Tibial nerve (tissue), 4 donors: ENCODE measurements around the gene CRYGD. TPM values are rescaled to one million over a fixed set of nuclear protein-coding genes. Genes with fewer than 3 reads are reported as not detected.
"Not testable (repeated sequence)": the region's sequence is repeated elsewhere in the genome, so short reads cannot be mapped to it uniquely, and the experiment has no call there.

ENCODE experiments used
- DNase-seq, 2 donors: peaks; one replicate each; pipeline ENCODE4 v3.0.0-alpha.2; 2019; ENCODE audit warnings: low spot score in 2 of 2
- H3K27ac ChIP-seq, 4 donors: fragments of 200-600 bp; sonication (generic) in 3 of 4; one replicate each; pipeline ENCODE4 v1.5.1; 2017 to 2019; ENCODE audit warnings: mild to moderate bottlenecking in 1 of 4
- H3K27me3 ChIP-seq, 2 donors: fragments of 200-600 bp; sonication (generic) in 1 of 2; one replicate each; pipeline versions ENCODE4 v1.5.1 to v1.6.0; 2017 to 2019
- H3K36me3 ChIP-seq, 3 donors: fragments of 200-600 bp; sonication (generic); one replicate each; pipeline ENCODE4 v1.5.1; 2018 to 2019
- H3K4me1 ChIP-seq, 4 donors: fragments of 200-600 bp; sonication (generic) in 3 of 4; one replicate each; pipeline ENCODE4 v1.5.1; 2017 to 2019
- H3K4me3 ChIP-seq, 4 donors: fragments of 200-600 bp; sonication (generic) in 3 of 4; one replicate each; pipeline ENCODE4 v1.5.1; 2017 to 2019; ENCODE audit warnings: mild to moderate bottlenecking in 1 of 4, moderate library complexity in 1 of 4
- H3K9me3 ChIP-seq, 4 donors: fragments of 200-600 bp; sonication (generic) in 3 of 4; one replicate each; pipeline ENCODE4 v1.5.1; 2017 to 2019
- EP300 ChIP-seq, 2 donors: sonication (generic); formaldehyde crosslinking; IDR thresholded peaks; one replicate each; pipeline ENCODE4 v1.6.1; 2017; ENCODE audit warnings: antibody characterized with exemption in 2 of 2, mild to moderate bottlenecking in 1 of 2
- POLR2A ChIP-seq, 2 donors: fragments of 450-650 bp; IDR thresholded peaks; one replicate each; pipeline ENCODE4 v1.6.1; 2017; ENCODE audit warnings: antibody characterized with exemption in 2 of 2, mild to moderate bottlenecking in 2 of 2, moderate library complexity in 2 of 2
- WGBS, 2 donors: methylation state at CpG; one replicate each; pipeline ENCODE4 v1.1.5; 2018; 5-methylcytosine and 5-hydroxymethylcytosine counted together
- total RNA-seq, 4 donors: library from RNA; depleted of rRNA; stranded (reverse); fragments of >200 nt; gene quantifications; one replicate each; pipeline ENCODE4 v1.1.0, GENCODE V29; 2016
- TF ChIP-seq, protein P1 (sequence below), 5 experiments: fragments of 200-600 bp in 3 of 5; fragments of 450-650 bp in 2 of 5; sonication (generic) in 3 of 5; IDR thresholded peaks; one replicate each; pipeline ENCODE4 v1.5.1; 2016 to 2019; ENCODE audit warnings: antibody characterized with exemption in 5 of 5, mild to moderate bottlenecking in 3 of 5, moderate library complexity in 2 of 5

The CRYGD gene
- total RNA-seq, 4 donors from 2014 or later = not detected

DNA sequence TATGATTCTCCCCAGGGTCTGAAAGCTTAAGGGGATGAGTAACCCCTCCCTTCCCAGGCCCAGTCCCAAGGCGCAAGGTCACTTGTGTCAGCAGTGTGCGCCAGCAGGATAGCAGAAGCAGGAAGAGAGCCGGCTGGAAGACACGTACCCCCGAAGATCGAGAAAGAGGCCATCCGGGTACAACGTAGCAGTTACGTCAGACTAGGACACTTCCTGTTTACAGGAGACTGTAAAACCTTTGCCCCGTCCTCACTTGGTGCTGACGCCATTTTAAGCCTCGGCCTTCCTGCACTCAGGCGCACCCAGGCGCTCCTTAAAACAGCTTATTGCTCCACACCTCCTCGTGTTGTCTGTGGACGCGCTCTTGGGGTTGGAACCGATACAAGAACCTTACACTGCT, 15.1 kb upstream of the CRYGD start:
- H3K4me1 ChIP-seq = no peaks in the 10 kb centered on the region
- no peak overlapping the region for H3K4me3 ChIP-seq
- TF ChIP-seq, protein P1, sequence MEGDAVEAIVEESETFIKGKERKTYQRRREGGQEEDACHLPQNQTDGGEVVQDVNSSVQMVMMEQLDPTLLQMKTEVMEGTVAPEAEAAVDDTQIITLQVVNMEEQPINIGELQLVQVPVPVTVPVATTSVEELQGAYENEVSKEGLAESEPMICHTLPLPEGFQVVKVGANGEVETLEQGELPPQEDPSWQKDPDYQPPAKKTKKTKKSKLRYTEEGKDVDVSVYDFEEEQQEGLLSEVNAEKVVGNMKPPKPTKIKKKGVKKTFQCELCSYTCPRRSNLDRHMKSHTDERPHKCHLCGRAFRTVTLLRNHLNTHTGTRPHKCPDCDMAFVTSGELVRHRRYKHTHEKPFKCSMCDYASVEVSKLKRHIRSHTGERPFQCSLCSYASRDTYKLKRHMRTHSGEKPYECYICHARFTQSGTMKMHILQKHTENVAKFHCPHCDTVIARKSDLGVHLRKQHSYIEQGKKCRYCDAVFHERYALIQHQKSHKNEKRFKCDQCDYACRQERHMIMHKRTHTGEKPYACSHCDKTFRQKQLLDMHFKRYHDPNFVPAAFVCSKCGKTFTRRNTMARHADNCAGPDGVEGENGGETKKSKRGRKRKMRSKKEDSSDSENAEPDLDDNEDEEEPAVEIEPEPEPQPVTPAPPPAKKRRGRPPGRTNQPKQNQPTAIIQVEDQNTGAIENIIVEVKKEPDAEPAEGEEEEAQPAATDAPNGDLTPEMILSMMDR (IDR thresholded peaks at IDR 0.05) = no peak
- TF ChIP-seq EP300 (IDR thresholded peaks at IDR 0.05) (no peak), POLR2A (IDR thresholded peaks at IDR 0.05) (no peak)
- H3K27ac ChIP-seq = no peak overlapping the region
- 87 to 89% methylated on average over 18 of the region's 18 CpGs for WGBS, 2 donors
- H3K9me3 ChIP-seq = peaks cover 0 to 7% (median 0%) of the 10 kb centered on the region in 4 donors
- H3K36me3 ChIP-seq = no peaks in the 10 kb centered on the region
- no peaks in the 10 kb centered on the region for H3K27me3 ChIP-seq
- DNase-seq = no peak

DNA sequence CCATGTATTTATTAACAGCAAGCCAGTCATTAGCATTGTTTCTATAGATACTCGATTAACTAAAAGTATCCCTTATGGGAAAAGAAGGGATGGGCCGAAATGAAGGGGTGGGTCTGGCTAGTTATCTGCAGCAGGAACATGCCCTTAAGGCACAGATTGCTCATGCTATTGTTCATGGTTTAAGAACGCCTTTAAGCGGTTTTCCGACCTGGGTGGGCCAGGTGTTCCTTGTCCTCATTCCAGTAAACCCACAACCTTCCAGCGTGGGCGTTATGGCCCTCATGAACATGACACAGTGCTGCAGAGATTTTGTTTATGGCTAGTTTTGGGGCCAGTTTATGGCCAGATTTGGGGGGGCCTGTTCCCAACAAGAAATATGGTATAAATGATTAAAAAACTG, 14.0 kb upstream of the CRYGD start:
- not testable (repeated sequence) for H3K4me1 ChIP-seq, H3K4me3 ChIP-seq, H3K9me3 ChIP-seq, H3K36me3 ChIP-seq, H3K27ac ChIP-seq, DNase-seq, H3K27me3 ChIP-seq
- 93 to 94% methylated on average over 7 of the region's 7 CpGs for WGBS, 2 donors

DNA sequence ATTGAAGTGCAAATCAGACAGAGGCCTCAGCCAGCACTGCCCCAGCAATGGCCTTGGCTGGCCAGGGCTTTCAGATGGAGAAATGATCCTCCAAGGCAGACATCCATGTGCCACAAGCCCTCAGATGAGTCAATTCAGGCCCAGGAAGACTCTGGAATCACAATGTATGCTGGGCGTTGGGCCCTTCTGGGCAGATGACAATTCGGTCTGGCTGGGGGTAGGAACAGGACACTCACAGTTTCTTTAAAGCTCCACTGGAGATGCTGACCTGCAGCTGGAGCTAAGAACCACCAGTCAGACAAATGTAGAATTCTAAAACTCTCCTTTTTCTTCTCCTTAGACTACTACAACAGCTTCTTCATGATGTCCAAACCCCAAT, 12.4 kb upstream of the CRYGD start:
- 89 to 97% methylated on average over 2 of the region's 2 CpGs for WGBS, 2 donors
- TF ChIP-seq POLR2A (IDR thresholded peaks at IDR 0.05) (no peak), EP300 (IDR thresholded peaks at IDR 0.05) (no peak)
- TF ChIP-seq, protein P1 (IDR thresholded peaks at IDR 0.05) = no peak
- H3K27me3 ChIP-seq = no peaks in the 10 kb centered on the region
- H3K4me1 ChIP-seq = no peaks in the 10 kb centered on the region
- DNase-seq = no peak
- H3K4me3 ChIP-seq = no peak overlapping the region
- no peak overlapping the region for H3K27ac ChIP-seq
- peaks cover 0 to 7% (median 0%) of the 10 kb centered on the region in 4 donors for H3K9me3 ChIP-seq
- no peaks in the 10 kb centered on the region for H3K36me3 ChIP-seq

GRCh38 chr2:208135794-208136715, 11.7 kb upstream of the CRYGD start:
- peaks cover 0 to 7% (median 0%) of the 10 kb centered on the region in 4 donors for H3K9me3 ChIP-seq
- no peak for DNase-seq
- peak overlapping the region in 1 of 4 donors; percentile 19 for H3K27ac ChIP-seq
- TF ChIP-seq, protein P1 (IDR thresholded peaks at IDR 0.05) = no peak
- TF ChIP-seq POLR2A (IDR thresholded peaks at IDR 0.05) = no peak
- TF ChIP-seq EP300 (IDR thresholded peaks at IDR 0.05) = no peak
- no peak overlapping the region for H3K4me3 ChIP-seq
- 74 to 78% methylated on average over 11 of the region's 11 CpGs for whole genome bisulfite sequencing, 2 donors
- H3K36me3 ChIP-seq = no peaks in the 10 kb centered on the region
- no peaks in the 10 kb centered on the region for H3K4me1 ChIP-seq
- H3K27me3 ChIP-seq = no peaks in the 10 kb centered on the region

DNA sequence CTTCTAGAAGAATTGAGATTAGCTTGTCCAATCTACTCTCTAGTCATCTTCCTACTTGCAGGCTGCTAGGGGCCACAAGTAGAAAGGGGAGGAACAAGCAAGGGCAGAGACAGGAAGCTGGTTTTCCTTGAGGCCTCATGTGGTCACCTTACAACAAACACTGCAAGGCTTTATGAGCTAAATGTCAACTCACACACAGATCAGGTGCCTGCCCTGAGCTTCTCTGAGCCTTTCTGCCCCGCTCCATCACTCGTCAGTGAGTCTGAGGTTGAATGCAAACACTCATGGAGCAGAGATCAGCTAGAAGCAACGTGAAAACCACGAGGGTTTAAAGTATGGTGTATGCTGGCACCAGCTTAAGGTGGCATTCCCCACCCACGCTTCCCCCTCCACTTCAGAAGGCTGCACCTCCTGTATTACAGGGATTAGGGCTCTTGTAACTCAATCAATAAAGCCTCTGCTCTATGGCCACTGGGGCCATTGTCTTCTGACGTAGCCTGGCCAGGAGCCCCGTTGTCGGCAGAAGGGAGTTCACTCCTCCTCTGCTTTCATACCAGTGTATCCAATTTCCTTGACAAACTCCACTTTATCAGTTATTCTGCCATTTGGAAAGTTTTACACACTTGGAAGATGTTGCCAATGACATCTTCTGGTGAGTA, 10.7 kb upstream of the CRYGD start:
- 44 to 50% methylated on average over 8 of the region's 8 CpGs for WGBS, 2 donors
- no peak overlapping the region for H3K27ac ChIP-seq

More for the DNA sequence above, 10.7 kb upstream of the CRYGD start:
- H3K4me3 ChIP-seq = no peak overlapping the region
- no peak for DNase-seq
- TF ChIP-seq, protein P1 (IDR thresholded peaks at IDR 0.05) = no peak
- no peak for TF ChIP-seq EP300 (IDR thresholded peaks at IDR 0.05)
- TF ChIP-seq POLR2A (IDR thresholded peaks at IDR 0.05) = no peak
- no peaks in the 10 kb centered on the region for H3K36me3 ChIP-seq
- H3K27me3 ChIP-seq = no peaks in the 10 kb centered on the region
- H3K4me1 ChIP-seq = no peaks in the 10 kb centered on the region
- H3K9me3 ChIP-seq = peaks cover 0 to 7% (median 0%) of the 10 kb centered on the region in 4 donors
